ENCODE data around the gene CHRNG.
A peak's percentile ranks its signal among the peaks of the same experiment; 100 is the strongest.

The CHRNG gene

DNA sequence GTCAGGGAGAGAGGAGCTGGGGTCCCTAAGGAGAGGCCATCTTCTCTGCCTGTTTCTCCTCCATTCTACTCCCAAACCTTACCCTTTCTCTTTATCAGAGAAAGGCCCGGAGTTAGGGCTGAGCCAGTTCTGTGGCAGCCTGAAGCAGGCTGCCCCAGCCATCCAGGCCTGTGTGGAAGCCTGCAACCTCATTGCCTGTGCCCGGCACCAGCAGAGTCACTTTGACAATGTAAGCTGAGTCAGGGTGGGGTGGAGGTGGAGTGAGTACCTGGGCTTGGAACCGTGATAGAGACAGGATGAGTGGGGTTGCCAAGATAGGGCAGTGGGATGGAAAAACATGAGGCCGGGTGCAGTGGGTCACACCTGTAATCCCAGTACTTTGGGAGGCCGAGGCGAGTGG, 5.2 kb downstream of the CHRNG start:
- TF ChIP-seq, protein P1, sequence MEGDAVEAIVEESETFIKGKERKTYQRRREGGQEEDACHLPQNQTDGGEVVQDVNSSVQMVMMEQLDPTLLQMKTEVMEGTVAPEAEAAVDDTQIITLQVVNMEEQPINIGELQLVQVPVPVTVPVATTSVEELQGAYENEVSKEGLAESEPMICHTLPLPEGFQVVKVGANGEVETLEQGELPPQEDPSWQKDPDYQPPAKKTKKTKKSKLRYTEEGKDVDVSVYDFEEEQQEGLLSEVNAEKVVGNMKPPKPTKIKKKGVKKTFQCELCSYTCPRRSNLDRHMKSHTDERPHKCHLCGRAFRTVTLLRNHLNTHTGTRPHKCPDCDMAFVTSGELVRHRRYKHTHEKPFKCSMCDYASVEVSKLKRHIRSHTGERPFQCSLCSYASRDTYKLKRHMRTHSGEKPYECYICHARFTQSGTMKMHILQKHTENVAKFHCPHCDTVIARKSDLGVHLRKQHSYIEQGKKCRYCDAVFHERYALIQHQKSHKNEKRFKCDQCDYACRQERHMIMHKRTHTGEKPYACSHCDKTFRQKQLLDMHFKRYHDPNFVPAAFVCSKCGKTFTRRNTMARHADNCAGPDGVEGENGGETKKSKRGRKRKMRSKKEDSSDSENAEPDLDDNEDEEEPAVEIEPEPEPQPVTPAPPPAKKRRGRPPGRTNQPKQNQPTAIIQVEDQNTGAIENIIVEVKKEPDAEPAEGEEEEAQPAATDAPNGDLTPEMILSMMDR (IDR thresholded peaks at IDR 0.05; ENCODE audit: low read depth, low read length) = no peak
- H3K9me3 ChIP-seq (ENCODE audit: severe bottlenecking) = peaks cover 3% of the 10 kb centered on the region
- no peaks in the 10 kb centered on the region for H3K27me3 ChIP-seq (ENCODE audit: insufficient read depth, low read depth, severe bottlenecking)
- no peak overlapping the region for H3K4me3 ChIP-seq (ENCODE audit: low read depth, low read length)
- peaks cover 24% of the 10 kb centered on the region for H3K36me3 ChIP-seq
- no peak overlapping the region for H3K27ac ChIP-seq
- DNase-seq = no peak

GRCh38 chr2:232545511-232546375, 6.3 kb downstream of the CHRNG start:
- no peaks in the 10 kb centered on the region for H3K27me3 ChIP-seq (ENCODE audit: insufficient read depth, low read depth, severe bottlenecking)
- no peak overlapping the region for H3K4me3 ChIP-seq (ENCODE audit: low read depth, low read length)
- TF ChIP-seq, protein P1 (IDR thresholded peaks at IDR 0.05; ENCODE audit: low read depth, low read length) = no peak
- peaks cover 24% of the 10 kb centered on the region for H3K36me3 ChIP-seq
- H3K27ac ChIP-seq = no peak overlapping the region
- DNase-seq = no peak
- peaks cover 3% of the 10 kb centered on the region for H3K9me3 ChIP-seq (ENCODE audit: severe bottlenecking)

- Histone ChIP-seq H3K36me3 (peaks cover 41% of the 10 kb centered on the region), H3K27me3 (ENCODE audit: insufficient read depth, low read depth, severe bottlenecking) (no peaks in the 10 kb centered on the region), H3K9me3 (ENCODE audit: severe bottlenecking) (peaks cover 3% of the 10 kb centered on the region), H3K27ac (no peak overlapping the region), H3K4me3 (ENCODE audit: low read depth, low read length) (no peak overlapping the region)
- TF ChIP-seq, protein P1 (IDR thresholded peaks at IDR 0.05; ENCODE audit: low read depth, low read length) = no peak
- no peak for DNase-seq
Measured at GRCh38 chr2:232547991-232548390, 8.5 kb downstream of the CHRNG start.

- H3K27me3 ChIP-seq (ENCODE audit: insufficient read depth, low read depth, severe bottlenecking) = no peaks in the 10 kb centered on the region
- peaks cover 3% of the 10 kb centered on the region for H3K9me3 ChIP-seq (ENCODE audit: severe bottlenecking)
- DNase-seq = no peak
- H3K27ac ChIP-seq = peak overlapping the region; percentile 87
- peaks cover 44% of the 10 kb centered on the region for H3K36me3 ChIP-seq
- TF ChIP-seq, protein P1 (IDR thresholded peaks at IDR 0.05; ENCODE audit: low read depth, low read length) = no peak
- peak overlapping the region; percentile 80 for H3K4me3 ChIP-seq (ENCODE audit: low read depth, low read length)
Measured at GRCh38 chr2:232549655-232550353, 10.3 kb downstream of the CHRNG start.

GRCh38 chr2:232550354-232551249, 11.1 kb downstream of the CHRNG start, which contains the start of the genes EIF4E2 and TIGD1:
Gene EIF4E2 (plus strand): TSS chr2:232550689. CDS start chr2:232550725, 36 bp downstream.
Gene TIGD1 (minus strand): TSS chr2:232550557. CDS start chr2:232549882, 675 bp downstream.
- TF ChIP-seq, protein P1 (IDR thresholded peaks at IDR 0.05; ENCODE audit: low read depth, low read length) = peak; percentile 30
- Histone ChIP-seq H3K36me3 (peaks cover 49% of the 10 kb centered on the region), H3K27ac (peak within 1 kb of the TSS; percentile 87), H3K27me3 (ENCODE audit: insufficient read depth, low read depth, severe bottlenecking) (no peaks in the 10 kb centered on the region), H3K9me3 (ENCODE audit: severe bottlenecking) (peaks cover 3% of the 10 kb centered on the region), H3K4me3 (ENCODE audit: low read depth, low read length) (peak within 1 kb of the TSS; percentile 80)
- DNase-seq = peak; percentile 96

All from WERI-Rb-1 (cell line).